ENCODE results near the gene CNTN4.

- TF ChIP-seq POLR2A (IDR thresholded peaks at IDR 0.05) (no peak), CTCF (IDR thresholded peaks at IDR 0.05 in 8 of 11, conservative IDR thresholded peaks at IDR 0.05 in 3 of 11) (no peak)
Observed at GRCh38 chr3:3059645-3060044, 961.0 kb downstream of the CNTN4 start.

Data from spleen (tissue), 7 donors.